H1 (cell line): Measurements from ENCODE around the gene PRR23E.

ENCODE experiments used
- CHD2 ChIP-seq: IDR thresholded peaks from 2 replicates; pipeline ENCODE4 v1.6.1; 2012; ENCODE audit warnings: low read length, improper control_type of control experiment
- CTCF ChIP-seq, 3 experiments: IDR thresholded peaks; 1 replicate in 2 of 3; 2 replicates in 1 of 3; pipeline versions ENCODE4 v1.5.1 to v1.6.1; 2011; ENCODE audit warnings: low read length in 3 of 3, mild to moderate bottlenecking in 3 of 3, inconsistent platforms in 2 of 3, low read depth in 1 of 3, moderate library complexity in 1 of 3; ENCODE audit not compliant: insufficient read depth in 1 of 3; ENCODE audit errors: control extremely low read depth in 1 of 3
- GABPA ChIP-seq: IDR thresholded peaks from 2 replicates; pipeline ENCODE4 v1.6.1; 2011; ENCODE audit warnings: mild to moderate bottlenecking, low read length, moderate library complexity, borderline replicate concordance; ENCODE audit not compliant: insufficient read depth
- RFX5 ChIP-seq: IDR thresholded peaks from 2 replicates; pipeline ENCODE4 v1.6.1; 2011; ENCODE audit warnings: low read depth, low read length, improper control_type of control experiment, borderline replicate concordance

DNA sequence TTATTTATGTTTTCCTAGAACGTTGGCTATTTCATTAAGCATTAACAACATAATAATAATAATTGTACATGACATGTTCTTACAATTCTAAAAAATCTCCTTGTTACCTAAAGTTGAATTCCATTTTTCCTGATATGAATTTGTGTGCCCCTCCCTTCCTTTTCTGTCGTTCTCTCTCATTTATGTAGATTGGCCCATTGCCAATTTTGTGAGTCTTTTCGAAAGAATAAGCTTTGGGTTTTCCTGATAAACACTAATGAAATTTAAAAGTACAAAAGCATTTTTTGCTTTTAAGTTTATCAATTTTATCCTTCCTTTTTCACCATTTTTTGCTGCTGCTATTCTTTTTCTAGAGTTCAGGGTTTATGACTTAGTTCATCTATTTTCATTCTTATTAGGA is 44.9 kb downstream of the PRR23E start:
- TF ChIP-seq RFX5 (no peak), CTCF (IDR thresholded peaks at IDR 0.05; ENCODE audit: control extremely low read depth in 1 of 3, insufficient read depth in 1 of 3, low read depth in 1 of 3, low read length in 3 of 3) (no peak), CHD2 (no peak), GABPA (no peak)
